Frontal cortex (tissue), 4 donors: ENCODE results near the gene MFNG. TPM values are rescaled to one million over a fixed set of nuclear protein-coding genes. Genes with fewer than 3 reads are reported as not detected.
"Not testable (repeated sequence)": the region's sequence is repeated elsewhere in the genome, so short reads cannot be mapped to it uniquely, and the experiment has no call there.

Source experiments
- DNase-seq, 2 donors: peaks; one replicate each; pipeline ENCODE4 v3.0.0; 2012; ENCODE audit warnings: low spot score in 2 of 2
- FAIRE-seq: peaks from 2 replicates; lab custom pipeline; 2012; peaks lifted over from hg19 to GRCh38; lab: Jason Lieb, UNC
- total RNA-seq: library from RNA; depleted of rRNA; stranded (reverse); fragments of >200 nt; gene quantifications from one replicate; pipeline ENCODE4 v1.2.3, GENCODE V29; 2014
- donor health status: control.
- donor health status: control.
- donor health status: control.

Gene MFNG
- total RNA-seq: 1.6 TPM

GRCh38 chr22:37486224-37486845, at the start of gene MFNG:
Gene MFNG (minus strand): TSS chr22:37486384. CDS start chr22:37486177, 207 bp downstream.
- DNase-seq (peak; percentile 62 to 77), FAIRE-seq (no peak)

- DNase-seq (no peak), FAIRE-seq (no peak)
Measured at GRCh38 chr22:37535159-37535558, 49.0 kb upstream of the MFNG start.

GRCh38 chr22:37534445-37534844, 48.3 kb upstream of the MFNG start:
- FAIRE-seq (no peak), DNase-seq (no peak)

- FAIRE-seq (no peak), DNase-seq (no peak)
Measured at GRCh38 chr22:37533995-37534394, 47.8 kb upstream of the MFNG start.

GRCh38 chr22:37529652-37530345, 43.6 kb upstream of the MFNG start:
- FAIRE-seq (no peak), DNase-seq (no peak)

GRCh38 chr22:37527952-37528351, 41.8 kb upstream of the MFNG start:
- not testable (repeated sequence) for DNase-seq

GRCh38 chr22:37527081-37527752, 41.0 kb upstream of the MFNG start:
- not testable (repeated sequence) for DNase-seq, FAIRE-seq

More at GRCh38 chr22:37527952-37528351, 41.8 kb upstream of the MFNG start:
- FAIRE-seq: peak; percentile 72

GRCh38 chr22:37526376-37526775, 40.2 kb upstream of the MFNG start:
- FAIRE-seq (no peak), DNase-seq (no peak)

- DNase-seq: no peak
- FAIRE-seq: no peak
Measured at GRCh38 chr22:37525746-37526350, 39.7 kb upstream of the MFNG start.

- no peak for DNase-seq
- FAIRE-seq: no peak
Measured at GRCh38 chr22:37525073-37525745, 39.0 kb upstream of the MFNG start.

GRCh38 chr22:37522482-37522881, 36.3 kb upstream of the MFNG start:
- FAIRE-seq: no peak
- DNase-seq: no peak

GRCh38 chr22:37521236-37521739, 35.1 kb upstream of the MFNG start:
- DNase-seq (no peak), FAIRE-seq (no peak)

- FAIRE-seq: no peak
- DNase-seq: no peak
Measured at GRCh38 chr22:37520776-37521191, 34.6 kb upstream of the MFNG start.

- FAIRE-seq (no peak), DNase-seq (peak in 1 of 2 donors; percentile 65)
Measured at GRCh38 chr22:37519268-37520195, 33.3 kb upstream of the MFNG start, which contains the start of gene CARD10. Gene CARD10 (minus strand): TSS chr22:37519415. CDS start chr22:37519200, 215 bp downstream.

- no peak for DNase-seq
- no peak for FAIRE-seq
Measured at GRCh38 chr22:37518509-37519267, 32.5 kb upstream of the MFNG start.

- DNase-seq (no peak), FAIRE-seq (no peak)
Measured at GRCh38 chr22:37517826-37518450, 31.8 kb upstream of the MFNG start.

- DNase-seq (no peak), FAIRE-seq (no peak)
Measured at GRCh38 chr22:37516456-37516855, 30.3 kb upstream of the MFNG start.
